CD14-positive monocyte (primary cell): ENCODE results near the gene CARM1. TPM values are rescaled to one million over a fixed set of nuclear protein-coding genes. Genes with fewer than 3 reads are reported as not detected.
A peak's percentile ranks its signal among the peaks of the same experiment; 100 is the strongest.
"Not testable (repeated sequence)": the region's sequence is repeated elsewhere in the genome, so short reads cannot be mapped to it uniquely, and the experiment has no call there.

ENCODE experiments used
- DNase-seq, 3 donors: peaks; one replicate each; pipeline ENCODE4 v3.0.0-alpha.2; 2011 to 2022
- H2AFZ ChIP-seq: 2 replicates; pipeline ENCODE4 v1.6.0; 2012; ENCODE audit warnings: mild to moderate bottlenecking, low read depth, low read length, inconsistent platforms; ENCODE audit not compliant: insufficient read depth, poor library complexity, severe bottlenecking
- H3K27ac ChIP-seq, 2 donors: 1 replicate in 1 of 2; 2 replicates in 1 of 2; pipeline ENCODE4 v1.5.1; 2012 to 2013; ENCODE audit warnings: low read length in 2 of 2, control low read depth in 1 of 2, inconsistent platforms in 1 of 2, low read depth in 1 of 2, mild to moderate bottlenecking in 1 of 2
- H3K27me3 ChIP-seq, 2 donors: one replicate each; pipeline versions ENCODE4 v1.6.0 to v1.6.1; 2011 to 2013; ENCODE audit warnings: low read length in 2 of 2; ENCODE audit not compliant: control insufficient read depth in 2 of 2, insufficient read depth in 2 of 2
- H3K36me3 ChIP-seq, 2 donors: replicated peaks in 1 of 2; 1 replicate in 1 of 2; 2 replicates in 1 of 2; pipeline versions ENCODE4 v1.5.1 to v1.6.1; 2012 to 2013; ENCODE audit warnings: low read length in 2 of 2, control low read depth in 1 of 2, inconsistent platforms in 1 of 2, mild to moderate bottlenecking in 1 of 2; ENCODE audit not compliant: insufficient read depth in 2 of 2, control insufficient read depth in 1 of 2
- H3K4me1 ChIP-seq, 2 donors: 1 replicate in 1 of 2; 2 replicates in 1 of 2; pipeline versions ENCODE4 v1.5.1 to v1.6.1; 2012 to 2013; ENCODE audit warnings: low read length in 2 of 2, control low read depth in 1 of 2, inconsistent platforms in 1 of 2, mild to moderate bottlenecking in 1 of 2, moderate library complexity in 1 of 2; ENCODE audit not compliant: insufficient read depth in 2 of 2, control insufficient read depth in 1 of 2
- H3K4me2 ChIP-seq: replicated peaks from 2 replicates; pipeline ENCODE3; 2012; ENCODE audit warnings: low read length, moderate library complexity, mild to moderate bottlenecking; ENCODE audit not compliant: poor library complexity, severe bottlenecking; ENCODE audit errors: extremely low read depth
- H3K4me3 ChIP-seq, 3 experiments: fragments of 200-600 bp in 1 of 3; sonication (generic) in 1 of 3; replicated peaks in 1 of 3; 1 replicate in 2 of 3; 2 replicates in 1 of 3; pipeline ENCODE4 v1.5.1; 2011 to 2013; ENCODE audit warnings: low read length in 3 of 3, mild to moderate bottlenecking in 3 of 3, control low read depth in 2 of 3, low read depth in 2 of 3, inconsistent platforms in 1 of 3, moderate library complexity in 1 of 3
- H3K79me2 ChIP-seq: 2 replicates; pipeline ENCODE4 v1.6.0; 2012; ENCODE audit warnings: mild to moderate bottlenecking, control low read depth, inconsistent platforms, low read length, moderate library complexity; ENCODE audit not compliant: insufficient read depth
- H3K9ac ChIP-seq: 2 replicates; pipeline ENCODE4 v1.6.0; 2017; ENCODE audit warnings: low read length, mild to moderate bottlenecking; ENCODE audit not compliant: insufficient read depth, poor library complexity, severe bottlenecking
- H3K9me3 ChIP-seq, 2 donors: replicated peaks in 1 of 2; 1 replicate in 1 of 2; 2 replicates in 1 of 2; pipeline versions ENCODE4 v1.5.1 to v1.6.1; 2012 to 2013; ENCODE audit warnings: low read length in 2 of 2, control low read depth in 1 of 2; ENCODE audit not compliant: control insufficient read depth in 1 of 2, insufficient read depth in 1 of 2
- H4K20me1 ChIP-seq: 2 replicates; pipeline ENCODE4 v1.6.0; 2012; ENCODE audit warnings: mild to moderate bottlenecking, low read length, control low read depth, moderate library complexity; ENCODE audit not compliant: insufficient read depth
- H3K27ac Mint-ChIP-seq, 7 donors: one replicate each; pipeline ENCODE4 v1.8.0; 2020; ENCODE audit warnings: mild to moderate bottlenecking in 7 of 7, mixed read lengths in 7 of 7, moderate library complexity in 6 of 7, inconsistent platforms in 2 of 7
- H3K27me3 Mint-ChIP-seq, 3 donors: one replicate each; pipeline ENCODE4 v1.8.0; 2021 to 2022; ENCODE audit warnings: low read depth in 3 of 3, mild to moderate bottlenecking in 3 of 3, mixed read lengths in 3 of 3, moderate library complexity in 3 of 3, inconsistent platforms in 1 of 3
- H3K36me3 Mint-ChIP-seq, 2 donors: one replicate each; pipeline ENCODE4 v1.8.0; 2020; ENCODE audit warnings: mixed read lengths in 2 of 2, inconsistent platforms in 1 of 2, mild to moderate bottlenecking in 1 of 2
- H3K4me1 Mint-ChIP-seq: one replicate; pipeline ENCODE4 v1.8.0; 2020; ENCODE audit warnings: mild to moderate bottlenecking, mixed read lengths
- H3K4me3 Mint-ChIP-seq, 2 donors: one replicate each; pipeline ENCODE4 v1.8.0; 2020; ENCODE audit warnings: mild to moderate bottlenecking in 2 of 2, mixed read lengths in 2 of 2, moderate library complexity in 1 of 2
- H3K9me3 Mint-ChIP-seq, 7 donors: one replicate each; pipeline ENCODE4 v1.8.0; 2020 to 2022; ENCODE audit warnings: mixed read lengths in 7 of 7, mild to moderate bottlenecking in 6 of 7, moderate library complexity in 6 of 7, inconsistent platforms in 2 of 7
- CTCF ChIP-seq: fragments of 200-600 bp; IDR thresholded peaks from one replicate; pipeline ENCODE4 v1.8.0; 2022; ENCODE audit warnings: antibody characterized with exemption, mild to moderate bottlenecking
- WGBS: methylation state at CpG from one replicate; pipeline ENCODE4 v1.1.5; 2013; ENCODE audit warnings: missing lambda C conversion rate; ENCODE audit not compliant: insufficient coverage; 5-methylcytosine and 5-hydroxymethylcytosine counted together
- intact Hi-C, 2 donors: fragments of 100-400 bp; cut with micrococcal nuclease; formaldehyde crosslinking; loops; one replicate each; pipeline versions ENCODE4 v1.15.0 to v1.15.1; 2023
- polyA plus RNA-seq, 3 donors: library from polyadenylated mRNA; depleted of rRNA in 1 of 3; unstranded in 2 of 3; stranded (reverse) in 1 of 3; fragments of 300-500 nt in 2 of 3; fragments of >200 nt in 1 of 3; fragmentation: Illumina TruSeq in 2 of 3; gene quantifications; 1 replicate in 2 of 3; 2 replicates in 1 of 3; pipeline ENCODE4 v1.2.3, GENCODE V29; 2012 to 2021

The CARM1 gene
- polyA plus RNA-seq, 3 donors, result 0.17 to 26.3 (median 0.29) TPM

- peak overlapping the region; percentile 50 for H3K4me2 ChIP-seq
- H3K27ac ChIP-seq, result peak overlapping the region; percentile 46 to 75
- peak overlapping the region; percentile 76 to 90 (median 84) for H3K27ac Mint-ChIP-seq
- no peaks in the 10 kb centered on the region for H3K9me3 ChIP-seq
- peak in 2 of 3 donors; percentile 41 to 42 for DNase-seq
- peaks cover 0 to 2% (median 0%) of the 10 kb centered on the region in 7 donors for H3K9me3 Mint-ChIP-seq
- no peaks in the 10 kb centered on the region for H3K36me3 ChIP-seq
- peaks cover 6 to 8% (median 7%) of the 10 kb centered on the region in 3 donors for H3K27me3 Mint-ChIP-seq
- intact Hi-C loops, result loop anchor here in 1 of 2 donors (10.0 kb wide), 1 partner anchor 48 kb away; the partner anchor contains the start of genes TIMM29 and YIPF2
- peaks cover 42% of the 10 kb centered on the region for H3K4me1 Mint-ChIP-seq
- H3K9ac ChIP-seq, result no peak overlapping the region
- peaks cover 25 to 34% of the 10 kb centered on the region in 2 donors for H3K4me1 ChIP-seq
- H3K79me2 ChIP-seq, result peaks cover 70% of the 10 kb centered on the region
- WGBS, result 23% methylated on average over 5 of the region's 10 CpGs
- H3K27me3 ChIP-seq, result peaks cover 0 to 8% of the 10 kb centered on the region in 2 donors
- H3K4me3 ChIP-seq, result peak overlapping the region in 1 of 3 experiments; percentile 33
- H2AFZ ChIP-seq, result peak overlapping the region; percentile 57
- TF ChIP-seq CTCF, result no peak
- peak overlapping the region; percentile 55 to 57 for H3K4me3 Mint-ChIP-seq
- H4K20me1 ChIP-seq, result peaks cover 55% of the 10 kb centered on the region
- H3K36me3 Mint-ChIP-seq, result peaks cover 11 to 17% of the 10 kb centered on the region in 2 donors
Observed at GRCh38 chr19:10876459-10877240, 5.3 kb downstream of the CARM1 start.

GRCh38 chr19:10877608-10878007 lies 6.3 kb downstream of the CARM1 start:
- DNase-seq, H3K36me3 ChIP-seq, H3K27me3 ChIP-seq, H3K4me3 Mint-ChIP-seq, H2AFZ ChIP-seq, H3K9me3 Mint-ChIP-seq, H3K27me3 Mint-ChIP-seq, H3K9ac ChIP-seq, H3K27ac ChIP-seq, H3K4me3 ChIP-seq, H3K4me2 ChIP-seq, H3K9me3 ChIP-seq: not testable (repeated sequence)
- H3K4me1 Mint-ChIP-seq, result peaks cover 36% of the 10 kb centered on the region
- H3K36me3 Mint-ChIP-seq, result peaks cover 14 to 18% of the 10 kb centered on the region in 2 donors
- Histone ChIP-seq H3K79me2 (peaks cover 70% of the 10 kb centered on the region), H3K4me1 (peaks cover 20 to 25% of the 10 kb centered on the region in 2 donors), H4K20me1 (peaks cover 57% of the 10 kb centered on the region)
- peak overlapping the region in 3 of 7 donors; percentile 50 to 85 (median 54) for H3K27ac Mint-ChIP-seq
- intact Hi-C loops, result loop anchor here in 1 of 2 donors (10.0 kb wide), 1 partner anchor 47 kb away; the partner anchor contains the start of genes TIMM29 and YIPF2
- 95% methylated on average over 3 of the region's 9 CpGs for WGBS
